Progenitor cell of endocrine pancreas (in vitro differentiated cells): Measurements from ENCODE around the gene CCDC33. TPM values are rescaled to one million over a fixed set of nuclear protein-coding genes. Genes with fewer than 3 reads are reported as not detected.

Experiments used
- DNase-seq: peaks from one replicate; pipeline ENCODE4 v3.0.0; 2021; ENCODE audit warnings: low spot score; ENCODE audit not compliant: unreplicated experiment
- H3K27ac Mint-ChIP-seq: 2 replicates; pipeline ENCODE4 v1.8.0; 2021; ENCODE audit warnings: mild to moderate bottlenecking, moderate library complexity, mixed read lengths
- H3K27me3 Mint-ChIP-seq: 2 replicates; pipeline ENCODE4 v1.8.0; 2021; ENCODE audit warnings: mixed read lengths
- H3K36me3 Mint-ChIP-seq: 2 replicates; pipeline ENCODE4 v1.8.0; 2022; ENCODE audit warnings: mixed read lengths; ENCODE audit not compliant: insufficient read depth
- H3K4me1 Mint-ChIP-seq: 2 replicates; pipeline ENCODE4 v1.8.0; 2021; ENCODE audit warnings: low read depth, mixed read lengths
- H3K4me3 Mint-ChIP-seq: 2 replicates; pipeline ENCODE4 v1.8.0; 2021; ENCODE audit warnings: low read depth, mild to moderate bottlenecking, moderate library complexity, mixed read lengths
- H3K9me3 Mint-ChIP-seq: 2 replicates; pipeline ENCODE4 v1.8.0; 2021; ENCODE audit warnings: low read depth, mixed read lengths
- total RNA-seq: library from RNA; stranded (reverse); gene quantifications from 2 replicates; pipeline ENCODE4 v1.2.1, GENCODE V29; 2021
- TF ChIP-seq, protein P1 (sequence below): fragments of 200-600 bp; sonication (generic); IDR thresholded peaks from one replicate; pipeline ENCODE4 v1.5.0; 2021; ENCODE audit warnings: antibody characterized with exemption, mild to moderate bottlenecking; ENCODE audit not compliant: unreplicated experiment

The CCDC33 gene
- total RNA-seq, 1 donor from 2014 or later: 0.84 TPM

DNA sequence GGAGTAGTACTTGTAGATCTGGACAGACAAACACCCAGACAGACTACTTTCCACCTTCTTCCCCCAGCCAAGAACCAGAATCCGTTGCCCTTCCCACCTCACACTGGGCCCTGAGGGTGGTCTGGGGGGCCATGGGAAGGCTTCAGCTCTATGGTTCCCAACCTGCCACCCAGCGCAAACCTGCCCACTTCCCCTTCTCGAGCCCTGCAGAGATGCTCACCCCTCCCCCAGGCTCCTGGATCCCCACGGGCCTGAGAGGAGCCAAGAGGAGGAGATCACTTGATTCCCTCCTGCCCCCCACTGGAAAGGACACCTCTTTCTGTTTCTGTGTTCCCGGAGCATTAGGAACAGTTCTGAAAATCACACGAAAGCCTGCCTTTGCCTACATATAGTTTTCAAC, 42.2 kb upstream of the CCDC33 start:
- Mint-ChIP-seq H3K4me1 (no peaks in the 10 kb centered on the region), H3K27ac (no peak overlapping the region), H3K9me3 (no peaks in the 10 kb centered on the region), H3K4me3 (no peak overlapping the region), H3K27me3 (peaks cover 3% of the 10 kb centered on the region), H3K36me3 (no peaks in the 10 kb centered on the region)
- no peak for DNase-seq
- TF ChIP-seq, protein P1, sequence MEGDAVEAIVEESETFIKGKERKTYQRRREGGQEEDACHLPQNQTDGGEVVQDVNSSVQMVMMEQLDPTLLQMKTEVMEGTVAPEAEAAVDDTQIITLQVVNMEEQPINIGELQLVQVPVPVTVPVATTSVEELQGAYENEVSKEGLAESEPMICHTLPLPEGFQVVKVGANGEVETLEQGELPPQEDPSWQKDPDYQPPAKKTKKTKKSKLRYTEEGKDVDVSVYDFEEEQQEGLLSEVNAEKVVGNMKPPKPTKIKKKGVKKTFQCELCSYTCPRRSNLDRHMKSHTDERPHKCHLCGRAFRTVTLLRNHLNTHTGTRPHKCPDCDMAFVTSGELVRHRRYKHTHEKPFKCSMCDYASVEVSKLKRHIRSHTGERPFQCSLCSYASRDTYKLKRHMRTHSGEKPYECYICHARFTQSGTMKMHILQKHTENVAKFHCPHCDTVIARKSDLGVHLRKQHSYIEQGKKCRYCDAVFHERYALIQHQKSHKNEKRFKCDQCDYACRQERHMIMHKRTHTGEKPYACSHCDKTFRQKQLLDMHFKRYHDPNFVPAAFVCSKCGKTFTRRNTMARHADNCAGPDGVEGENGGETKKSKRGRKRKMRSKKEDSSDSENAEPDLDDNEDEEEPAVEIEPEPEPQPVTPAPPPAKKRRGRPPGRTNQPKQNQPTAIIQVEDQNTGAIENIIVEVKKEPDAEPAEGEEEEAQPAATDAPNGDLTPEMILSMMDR: no peak

DNA sequence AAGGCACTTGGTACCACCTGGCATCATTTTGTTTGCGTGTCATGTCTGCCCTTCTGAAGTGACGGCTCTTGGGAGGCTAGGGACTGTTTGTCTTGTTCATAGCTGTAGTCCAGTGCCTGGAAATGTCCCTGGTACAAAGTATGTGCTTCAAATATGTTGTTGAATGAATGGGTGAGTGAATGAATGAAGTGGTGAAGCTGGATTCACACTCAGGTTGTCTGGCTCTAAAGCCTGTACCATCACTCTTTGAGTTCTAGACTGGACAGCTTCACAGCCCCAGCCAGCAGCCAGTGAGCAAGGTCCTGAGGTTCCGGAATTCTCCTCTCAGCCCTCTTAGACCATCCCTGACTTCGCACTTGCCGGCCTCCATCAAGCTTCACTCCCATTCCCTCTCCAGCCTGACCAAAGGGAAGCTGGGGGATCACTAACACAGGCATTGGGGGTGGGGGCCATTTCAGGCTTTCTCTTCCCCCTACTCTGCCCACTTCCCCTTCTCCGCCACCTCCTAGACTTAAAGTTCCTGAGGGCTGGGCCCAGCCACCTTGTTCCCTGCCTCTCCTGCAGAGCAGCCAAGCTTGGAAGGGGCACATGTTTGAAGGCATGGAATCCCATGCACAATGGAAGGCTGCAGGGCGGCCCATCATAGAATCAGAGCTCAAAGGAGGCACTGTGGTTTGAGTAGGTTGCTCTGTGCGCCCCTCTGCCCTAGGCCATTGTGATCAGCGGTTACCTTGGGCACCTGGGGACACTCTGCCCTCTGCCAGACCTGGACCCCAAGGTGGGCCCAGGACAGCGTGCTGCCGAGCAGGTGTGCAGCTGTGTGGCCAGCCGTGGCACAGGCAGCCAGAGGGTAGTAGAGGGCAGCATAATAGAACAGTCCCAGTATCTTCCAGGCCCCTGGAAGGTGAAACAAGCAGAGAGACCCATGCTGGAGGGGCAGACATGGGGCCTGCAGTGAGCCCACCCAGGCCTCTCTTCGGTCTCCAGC, 41.3 kb upstream of the CCDC33 start:
- Mint-ChIP-seq H3K27me3 (peaks cover 5% of the 10 kb centered on the region), H3K27ac (no peak overlapping the region), H3K4me3 (no peak overlapping the region), H3K9me3 (no peaks in the 10 kb centered on the region), H3K36me3 (no peaks in the 10 kb centered on the region), H3K4me1 (no peaks in the 10 kb centered on the region)
- DNase-seq: no peak
- TF ChIP-seq, protein P1: no peak

DNA sequence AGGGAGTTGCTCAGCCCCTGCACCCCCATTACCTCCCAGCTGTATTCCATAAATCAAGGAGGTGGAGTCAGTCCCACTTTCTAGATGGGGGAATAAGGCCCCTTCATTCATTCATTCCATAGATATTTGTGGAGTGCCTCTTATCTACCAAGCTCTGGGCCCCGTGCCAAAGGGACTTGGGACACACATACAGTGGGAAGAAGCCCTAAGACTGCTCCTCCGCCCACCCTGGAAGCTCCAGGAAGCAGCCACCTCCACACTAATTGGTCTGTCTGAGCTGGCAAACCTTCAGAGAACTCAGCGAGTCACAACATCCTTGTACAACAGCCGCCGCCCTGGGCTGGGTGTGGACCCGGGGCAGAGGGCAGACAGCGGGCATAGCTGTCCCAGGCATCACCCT, 40.0 kb upstream of the CCDC33 start:
- H3K9me3 Mint-ChIP-seq: no peaks in the 10 kb centered on the region
- H3K36me3 Mint-ChIP-seq: no peaks in the 10 kb centered on the region
- no peak overlapping the region for H3K27ac Mint-ChIP-seq
- H3K4me3 Mint-ChIP-seq: no peak overlapping the region
- DNase-seq: no peak
- H3K27me3 Mint-ChIP-seq: peaks cover 11% of the 10 kb centered on the region
- TF ChIP-seq, protein P1: no peak
- peaks cover 4% of the 10 kb centered on the region for H3K4me1 Mint-ChIP-seq

DNA sequence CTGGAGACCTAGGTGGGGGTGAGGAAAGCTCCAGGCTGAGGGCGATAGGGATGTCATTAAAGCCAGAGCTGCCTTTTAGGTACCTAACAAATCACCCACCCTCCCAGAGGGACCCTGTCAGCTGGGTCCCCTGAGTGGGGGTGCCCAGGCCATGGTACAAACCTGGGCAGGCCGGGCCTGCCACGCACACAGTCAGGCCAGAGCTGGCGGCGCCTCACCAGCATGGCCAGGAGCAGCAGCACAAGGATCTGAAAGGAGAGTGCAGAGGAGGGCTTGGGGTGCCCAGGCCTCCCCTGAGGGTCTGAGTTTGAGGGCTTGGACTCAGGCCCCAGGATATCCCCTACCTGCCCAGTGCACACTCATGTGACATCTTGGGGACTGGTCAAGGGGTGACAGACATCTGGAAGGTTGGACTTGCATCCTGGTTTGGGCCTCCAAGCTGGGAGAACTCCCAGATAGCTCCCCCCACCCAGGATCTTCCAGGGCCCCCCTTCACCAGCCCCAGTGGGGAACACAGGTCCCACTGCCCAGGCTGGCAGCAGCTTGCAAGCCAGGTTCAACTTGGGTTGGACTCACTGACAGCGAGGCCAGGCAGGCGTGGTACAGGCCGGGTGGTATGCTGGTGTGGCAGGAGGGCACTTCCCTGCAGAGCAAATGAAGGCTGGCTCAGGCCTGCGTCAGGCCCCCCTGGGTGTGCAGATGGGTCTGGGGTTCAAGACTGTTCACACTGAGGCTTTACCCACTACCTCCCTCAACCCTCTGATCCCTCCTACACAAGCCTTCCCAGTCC, 38.8 kb upstream of the CCDC33 start:
- peaks cover 5% of the 10 kb centered on the region for H3K4me1 Mint-ChIP-seq

DNA sequence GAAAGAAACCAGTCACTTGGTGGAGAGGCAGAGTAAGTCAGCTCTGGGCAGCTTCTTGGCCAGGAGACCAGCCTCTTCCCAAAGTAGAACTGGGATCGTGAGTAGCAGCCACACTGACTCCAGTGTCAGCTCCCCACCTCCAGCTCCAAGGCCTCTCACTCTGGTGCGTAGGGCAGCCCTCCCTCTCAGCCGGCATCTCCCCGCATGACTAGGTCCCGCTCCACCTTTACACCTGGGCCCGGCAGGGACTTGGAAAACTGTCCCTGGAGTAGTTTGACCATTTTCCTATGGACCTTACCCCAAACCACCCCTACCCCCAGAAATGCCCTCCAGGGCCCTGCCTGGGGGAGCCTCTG, 36.9 kb upstream of the CCDC33 start:
- TF ChIP-seq, protein P1: no peak
- Mint-ChIP-seq H3K27me3 (peaks cover 25% of the 10 kb centered on the region), H3K4me1 (peaks cover 15% of the 10 kb centered on the region), H3K4me3 (no peak overlapping the region), H3K36me3 (no peaks in the 10 kb centered on the region), H3K27ac (no peak overlapping the region), H3K9me3 (no peaks in the 10 kb centered on the region)
- DNase-seq: no peak

More for the DNA sequence above, 38.8 kb upstream of the CCDC33 start:
- Mint-ChIP-seq H3K36me3 (no peaks in the 10 kb centered on the region), H3K9me3 (no peaks in the 10 kb centered on the region), H3K4me3 (no peak overlapping the region), H3K27ac (no peak overlapping the region), H3K27me3 (peaks cover 14% of the 10 kb centered on the region)
- no peak for DNase-seq
- TF ChIP-seq, protein P1: no peak
